Sigmoid colon (tissue), 4 donors: Measurements from ENCODE around the gene CMTM7.
"Not testable (repeated sequence)": the region's sequence is repeated elsewhere in the genome, so short reads cannot be mapped to it uniquely, and the experiment has no call there.

Experiments
- CTCF ChIP-seq, 4 experiments: fragments of 450-650 bp in 3 of 4; fragments of 200-600 bp in 1 of 4; IDR thresholded peaks; one replicate each; pipeline ENCODE4 v1.5.1; 2016 to 2019; ENCODE audit warnings: antibody characterized with exemption in 4 of 4, mild to moderate bottlenecking in 3 of 4, moderate library complexity in 2 of 4
- POLR2A ChIP-seq, 2 donors: fragments of 450-650 bp; IDR thresholded peaks; one replicate each; pipeline ENCODE4 v1.6.1; 2016; ENCODE audit warnings: antibody characterized with exemption in 2 of 2, mild to moderate bottlenecking in 2 of 2, moderate library complexity in 2 of 2
- POLR2AphosphoS5 ChIP-seq, 4 donors: sonication (generic); formaldehyde crosslinking; IDR thresholded peaks; one replicate each; pipeline ENCODE4 v1.6.1; 2017; ENCODE audit warnings: antibody characterized with exemption in 4 of 4

DNA sequence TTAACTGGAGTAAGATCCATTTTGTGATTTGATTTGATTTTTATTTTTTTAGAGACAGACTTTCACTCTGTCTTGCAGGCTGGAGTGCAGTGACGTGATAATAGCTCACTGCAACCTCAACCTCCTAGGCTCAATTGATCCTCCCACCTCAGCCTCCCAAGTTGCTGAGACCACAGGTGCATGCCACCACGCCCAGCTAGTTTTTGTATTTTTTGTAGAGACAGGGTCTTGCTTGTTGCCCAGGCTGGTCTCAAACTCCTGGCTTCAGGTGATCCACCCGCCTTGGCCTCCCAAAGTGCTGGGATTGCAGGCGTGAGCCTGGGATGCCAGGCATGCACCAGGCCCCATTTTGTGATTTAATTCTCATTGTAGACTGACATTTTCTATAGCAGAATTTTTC is 47.8 kb downstream of the CMTM7 start:
- not testable (repeated sequence) for TF ChIP-seq CTCF, POLR2AphosphoS5, POLR2A (IDR thresholded peaks at IDR 0.05)
